ENCODE data around the gene TCAF1.
"Not testable (repeated sequence)": the region's sequence is repeated elsewhere in the genome, so short reads cannot be mapped to it uniquely, and the experiment has no call there.

GRCh38 chr7:143816471-143817133 lies 85.4 kb downstream of the TCAF1 start:
- not testable (repeated sequence) for TF ChIP-seq POLR2AphosphoS5 (IDR thresholded peaks at IDR 0.05; ENCODE audit: borderline replicate concordance, low read depth, low read length); EZH2 (IDR thresholded peaks at IDR 0.05); FOXP2 (optimal IDR thresholded peaks at IDR 0.05; ENCODE audit: control extremely low read depth, extremely low read length, insufficient read depth)
